ENCODE results near the gene GPC2.

Gene GPC2

DNA sequence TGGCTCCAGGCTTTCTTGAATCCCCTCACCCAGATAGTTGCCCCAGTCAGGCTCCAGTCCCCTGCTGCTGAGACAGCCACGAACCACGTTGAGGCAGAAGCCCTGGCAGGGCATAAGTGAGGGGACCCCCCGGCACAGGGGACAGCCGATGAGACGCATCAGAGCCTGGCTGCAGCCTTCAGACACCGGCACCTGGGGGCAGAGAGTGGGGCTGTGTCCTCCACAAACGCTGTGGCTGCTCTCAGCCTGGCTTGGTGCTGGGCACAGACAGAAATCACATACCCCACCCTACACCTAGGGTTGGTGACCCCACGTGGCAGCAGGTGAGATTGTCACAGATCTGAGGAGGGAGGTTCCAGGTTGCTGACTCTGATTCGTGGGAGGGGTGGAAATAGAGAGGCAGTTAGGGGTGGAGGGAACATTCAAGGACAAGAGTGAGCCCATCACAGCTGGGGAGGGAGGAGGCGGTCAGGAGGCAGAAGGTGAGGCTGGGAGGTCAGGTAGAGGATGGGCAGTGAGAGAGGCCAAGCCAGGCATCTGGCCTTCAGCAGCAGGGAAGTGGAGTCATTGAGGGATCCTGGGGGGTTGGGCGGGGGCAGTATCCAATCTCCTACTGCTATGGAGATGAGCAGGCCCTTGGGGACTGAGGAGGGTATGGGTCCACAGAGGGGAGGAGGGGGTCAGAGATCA, 3.2 kb downstream of the GPC2 start:
- TF ChIP-seq TAF1 (IDR thresholded peaks at IDR 0.05; ENCODE audit: borderline replicate concordance, insufficient read depth, low read length) (no peak), POLR2AphosphoS5 (IDR thresholded peaks at IDR 0.05; ENCODE audit: low read depth, low read length) (no peak), FOXP2 (optimal IDR thresholded peaks at IDR 0.05; ENCODE audit: borderline replicate concordance, extremely low read depth, extremely low read length, insufficient read depth) (no peak), SIN3A (IDR thresholded peaks at IDR 0.05; ENCODE audit: borderline replicate concordance, insufficient read depth, low read length) (no peak)
- TF ChIP-seq, protein P1, sequence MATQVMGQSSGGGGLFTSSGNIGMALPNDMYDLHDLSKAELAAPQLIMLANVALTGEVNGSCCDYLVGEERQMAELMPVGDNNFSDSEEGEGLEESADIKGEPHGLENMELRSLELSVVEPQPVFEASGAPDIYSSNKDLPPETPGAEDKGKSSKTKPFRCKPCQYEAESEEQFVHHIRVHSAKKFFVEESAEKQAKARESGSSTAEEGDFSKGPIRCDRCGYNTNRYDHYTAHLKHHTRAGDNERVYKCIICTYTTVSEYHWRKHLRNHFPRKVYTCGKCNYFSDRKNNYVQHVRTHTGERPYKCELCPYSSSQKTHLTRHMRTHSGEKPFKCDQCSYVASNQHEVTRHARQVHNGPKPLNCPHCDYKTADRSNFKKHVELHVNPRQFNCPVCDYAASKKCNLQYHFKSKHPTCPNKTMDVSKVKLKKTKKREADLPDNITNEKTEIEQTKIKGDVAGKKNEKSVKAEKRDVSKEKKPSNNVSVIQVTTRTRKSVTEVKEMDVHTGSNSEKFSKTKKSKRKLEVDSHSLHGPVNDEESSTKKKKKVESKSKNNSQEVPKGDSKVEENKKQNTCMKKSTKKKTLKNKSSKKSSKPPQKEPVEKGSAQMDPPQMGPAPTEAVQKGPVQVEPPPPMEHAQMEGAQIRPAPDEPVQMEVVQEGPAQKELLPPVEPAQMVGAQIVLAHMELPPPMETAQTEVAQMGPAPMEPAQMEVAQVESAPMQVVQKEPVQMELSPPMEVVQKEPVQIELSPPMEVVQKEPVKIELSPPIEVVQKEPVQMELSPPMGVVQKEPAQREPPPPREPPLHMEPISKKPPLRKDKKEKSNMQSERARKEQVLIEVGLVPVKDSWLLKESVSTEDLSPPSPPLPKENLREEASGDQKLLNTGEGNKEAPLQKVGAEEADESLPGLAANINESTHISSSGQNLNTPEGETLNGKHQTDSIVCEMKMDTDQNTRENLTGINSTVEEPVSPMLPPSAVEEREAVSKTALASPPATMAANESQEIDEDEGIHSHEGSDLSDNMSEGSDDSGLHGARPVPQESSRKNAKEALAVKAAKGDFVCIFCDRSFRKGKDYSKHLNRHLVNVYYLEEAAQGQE (IDR thresholded peaks at IDR 0.05; ENCODE audit: insufficient read depth in 1 of 2, low read depth in 2 of 2, low read length in 2 of 2), result no peak

DNA sequence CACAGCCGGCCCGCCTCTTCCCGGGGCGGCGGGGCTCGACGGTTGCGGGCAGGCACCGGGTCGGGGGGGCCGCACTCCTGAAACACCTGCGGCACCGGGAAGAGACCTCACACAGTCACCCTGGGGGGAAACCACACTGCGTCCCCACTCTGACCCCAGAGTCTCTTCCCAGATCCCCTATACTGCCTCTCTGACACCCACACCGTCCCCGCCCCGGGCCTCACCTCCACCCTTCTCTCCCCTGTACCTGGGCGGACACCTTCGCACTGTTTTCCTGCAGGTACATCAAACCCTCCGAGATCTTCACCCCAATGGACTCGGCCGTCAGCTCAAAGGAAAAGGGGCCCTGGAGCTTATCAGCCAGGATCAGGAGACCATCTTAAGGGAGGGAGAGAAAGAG, 5.3 kb downstream of the GPC2 start:
- TF ChIP-seq POLR2AphosphoS5 (IDR thresholded peaks at IDR 0.05; ENCODE audit: low read depth, low read length) (no peak), TAF1 (IDR thresholded peaks at IDR 0.05; ENCODE audit: borderline replicate concordance, insufficient read depth, low read length) (no peak), SIN3A (IDR thresholded peaks at IDR 0.05; ENCODE audit: borderline replicate concordance, insufficient read depth, low read length) (no peak), FOXP2 (optimal IDR thresholded peaks at IDR 0.05; ENCODE audit: borderline replicate concordance, extremely low read depth, extremely low read length, insufficient read depth) (no peak)
- TF ChIP-seq, protein P1 (IDR thresholded peaks at IDR 0.05; ENCODE audit: insufficient read depth in 1 of 2, low read depth in 2 of 2, low read length in 2 of 2), result no peak

DNA sequence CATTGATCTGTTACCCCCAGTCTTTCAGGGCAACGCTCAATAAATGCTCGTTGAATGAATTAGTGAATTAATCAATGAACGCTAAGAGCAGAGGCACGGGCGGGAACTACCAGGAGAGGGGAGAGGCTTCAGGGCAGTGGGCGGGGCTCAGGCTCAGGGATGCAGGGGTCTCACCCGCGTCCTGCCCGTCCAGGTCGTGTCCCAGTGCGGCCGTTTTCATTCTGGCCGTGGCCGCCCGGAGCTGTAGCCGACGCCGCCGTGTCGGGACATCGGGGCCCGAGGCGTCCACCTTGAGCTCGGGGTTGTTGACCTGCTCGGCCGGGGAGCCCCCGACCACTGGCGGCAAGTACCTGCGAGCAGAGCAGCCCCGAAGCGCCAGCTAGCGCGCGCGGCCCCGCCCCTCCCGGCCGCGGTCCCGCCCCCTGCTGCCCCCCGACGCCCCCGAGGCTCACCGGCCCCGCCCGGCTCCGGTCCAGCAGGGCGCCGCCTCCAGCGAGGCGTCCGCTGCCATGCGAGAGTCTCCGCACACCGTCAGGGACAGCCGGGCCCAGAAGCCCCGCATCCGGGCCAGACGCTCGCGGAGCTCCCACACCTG, 6.0 kb downstream of the GPC2 start:
- no peak for TF ChIP-seq POLR2AphosphoS5 (IDR thresholded peaks at IDR 0.05; ENCODE audit: low read depth, low read length)
- no peak for TF ChIP-seq SIN3A (IDR thresholded peaks at IDR 0.05; ENCODE audit: borderline replicate concordance, insufficient read depth, low read length)
- TF ChIP-seq FOXP2 (optimal IDR thresholded peaks at IDR 0.05; ENCODE audit: borderline replicate concordance, extremely low read depth, extremely low read length, insufficient read depth), result no peak
- TF ChIP-seq, protein P1 (IDR thresholded peaks at IDR 0.05; ENCODE audit: insufficient read depth in 1 of 2, low read depth in 2 of 2, low read length in 2 of 2), result no peak
- TF ChIP-seq TAF1 (IDR thresholded peaks at IDR 0.05; ENCODE audit: borderline replicate concordance, insufficient read depth, low read length), result no peak

DNA sequence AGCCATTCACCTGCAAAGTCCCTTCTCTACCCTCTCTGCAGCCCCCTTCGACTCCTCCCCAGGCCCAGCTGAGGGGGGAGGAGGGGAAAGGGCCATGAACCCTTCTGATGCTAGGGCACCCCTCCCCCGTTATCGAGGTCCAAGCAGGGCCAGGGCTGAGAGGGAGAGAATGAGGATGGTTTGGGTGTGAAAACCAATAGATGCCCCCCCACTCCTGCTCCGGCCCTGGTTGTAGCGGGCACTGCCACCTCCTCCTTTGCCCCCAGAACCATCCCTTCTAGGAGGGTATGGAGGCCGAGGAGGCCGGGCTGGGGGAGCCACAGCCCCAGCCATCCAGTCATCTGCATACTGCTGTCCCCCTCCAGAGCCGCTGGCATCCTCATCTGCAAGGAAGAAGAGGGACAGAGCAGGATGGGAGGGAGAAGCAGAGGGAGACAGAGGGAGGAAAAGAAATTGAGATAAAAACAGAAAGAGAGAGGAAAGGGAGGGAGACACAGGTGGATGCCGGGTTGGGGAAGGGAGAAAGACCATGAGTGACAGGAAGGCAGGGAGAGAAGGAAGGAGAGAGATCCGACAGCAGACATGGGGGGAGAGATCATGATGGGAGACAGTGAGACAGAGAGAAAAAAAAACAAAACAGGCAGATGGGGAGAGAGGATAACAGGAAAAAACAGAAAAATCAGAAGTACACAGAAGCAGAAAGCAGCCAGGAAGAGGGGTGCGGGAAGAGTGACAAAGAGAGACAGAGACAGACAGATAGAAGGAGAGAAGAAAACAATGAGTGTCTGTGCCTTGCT, 6.9 kb downstream of the GPC2 start:
- TF ChIP-seq, protein P1 (IDR thresholded peaks at IDR 0.05; ENCODE audit: insufficient read depth in 1 of 2, low read depth in 2 of 2, low read length in 2 of 2), result no peak
- TF ChIP-seq TAF1 (IDR thresholded peaks at IDR 0.05; ENCODE audit: borderline replicate concordance, insufficient read depth, low read length) (no peak), FOXP2 (optimal IDR thresholded peaks at IDR 0.05; ENCODE audit: borderline replicate concordance, extremely low read depth, extremely low read length, insufficient read depth) (no peak), POLR2AphosphoS5 (IDR thresholded peaks at IDR 0.05; ENCODE audit: low read depth, low read length) (no peak), SIN3A (IDR thresholded peaks at IDR 0.05; ENCODE audit: borderline replicate concordance, insufficient read depth, low read length) (no peak)
